Stimulated activated CD8-positive, alpha-beta memory T cell treated with anti-CD3 and anti-CD28 coated beads, Interleukin-12 subunit alpha, Interleukin-12 subunit beta, amount 100 ng/mL, for 4 hours (primary cell): ENCODE results near the gene PADI2.

Experiments used
- DNase-seq: peaks from one replicate; pipeline ENCODE4 v3.0.0-alpha.2; 2020; ENCODE audit warnings: low read depth

The PADI2 gene

DNA sequence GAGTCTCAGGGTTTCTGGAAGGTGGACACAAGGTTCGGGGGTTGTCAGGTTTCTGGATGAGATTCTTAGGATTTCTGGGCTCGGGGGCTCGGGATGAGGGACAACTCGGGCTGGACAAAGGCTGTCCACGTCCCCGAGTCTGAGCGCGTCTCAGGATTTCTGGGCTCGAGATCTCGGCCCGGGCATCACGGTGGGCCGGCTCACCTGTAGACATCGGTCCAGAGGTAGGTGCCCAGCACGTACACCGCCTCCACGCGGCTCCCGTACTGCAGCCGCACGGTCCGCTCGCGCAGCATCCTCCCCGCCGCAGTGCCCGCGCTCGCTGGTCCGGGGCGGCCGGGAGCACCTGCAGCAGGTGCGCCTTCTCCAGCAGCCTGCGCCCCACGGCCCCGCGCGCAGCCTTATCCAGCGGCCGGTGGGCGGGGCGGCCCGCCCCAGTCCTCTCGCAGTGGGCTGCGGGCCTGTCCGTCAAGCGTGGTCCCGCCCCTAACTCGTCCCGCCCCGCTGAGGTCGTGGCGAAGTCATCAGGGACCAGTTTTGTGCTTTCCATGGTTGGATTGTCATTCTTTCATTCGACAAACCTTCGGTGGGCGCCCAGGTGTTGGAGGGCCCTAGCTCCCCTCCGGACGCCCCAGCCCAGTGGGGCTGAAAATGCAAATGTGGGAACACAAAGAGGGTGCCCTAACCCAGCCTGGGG is at the start of gene PADI2:
Gene PADI2 (minus strand): TSS at position 376 of the 697 bp plus-strand sequence. CDS start 80 bp downstream, at position 296.
- peak; percentile 21 for DNase-seq

GRCh38 chr1:17168091-17168876 is 49.0 kb upstream of the PADI2 start:
- no peak for DNase-seq

DNA sequence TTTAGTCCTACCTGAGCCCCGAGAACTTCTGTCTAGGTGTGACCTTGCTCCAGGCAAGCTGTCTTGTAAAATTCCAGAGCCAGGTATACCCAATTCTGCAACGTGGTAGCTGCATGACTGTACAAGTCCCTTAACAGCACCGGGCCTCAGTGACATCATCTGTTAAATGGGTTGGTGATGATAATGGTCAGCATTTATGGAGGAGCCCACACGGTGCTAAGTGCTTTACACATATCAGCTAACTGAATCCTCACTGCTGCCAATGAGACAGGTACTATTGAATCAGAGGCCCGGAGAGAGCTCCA is 48.5 kb upstream of the PADI2 start:
- no peak for DNase-seq

- no peak for DNase-seq
Measured at GRCh38 chr1:17167041-17167785, 48.0 kb upstream of the PADI2 start.

GRCh38 chr1:17165823-17166222 is 46.6 kb upstream of the PADI2 start:
- no peak for DNase-seq

DNA sequence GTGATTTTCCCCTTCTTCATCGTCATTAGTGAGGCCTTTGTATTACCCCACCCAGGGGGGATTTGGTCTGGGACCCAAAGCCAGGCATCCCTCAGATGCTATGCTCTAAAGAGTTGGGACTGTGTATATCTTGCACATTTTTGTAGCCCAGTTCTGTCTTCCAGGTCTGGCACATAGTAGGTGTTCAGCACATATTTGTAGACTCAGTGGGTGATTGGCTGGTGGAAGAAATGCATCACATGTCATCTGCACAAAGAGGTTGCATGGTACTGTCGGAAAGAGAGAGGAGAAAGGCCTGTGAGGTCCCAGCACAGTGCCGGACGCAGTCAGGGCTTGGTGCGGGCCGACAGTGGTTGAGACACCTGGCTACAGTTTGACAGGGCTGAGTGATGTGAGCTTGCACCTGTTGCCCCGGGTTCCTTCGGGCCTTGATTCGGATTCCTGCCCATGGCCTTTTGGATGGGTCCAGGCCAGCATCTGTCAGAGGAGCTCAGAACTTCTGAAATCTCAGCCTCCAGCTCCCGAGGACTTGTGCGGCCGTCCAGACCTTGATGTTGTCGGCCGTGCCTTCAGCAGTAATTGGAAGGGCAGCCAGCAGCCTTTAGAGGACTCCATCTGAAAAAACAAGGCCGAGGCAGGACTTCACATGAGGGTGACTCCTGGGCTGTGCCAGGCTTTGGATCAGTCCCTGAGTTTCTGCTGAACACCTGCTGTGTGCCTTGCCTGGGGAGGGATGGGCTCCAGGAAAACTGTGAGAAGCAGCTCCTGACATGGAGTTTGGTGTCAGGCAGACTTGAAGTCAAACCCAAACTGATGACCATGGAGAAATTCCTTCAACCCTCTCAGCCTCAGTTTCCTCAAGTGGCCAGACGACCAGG is 44.8 kb upstream of the PADI2 start:
- DNase-seq: no peak

DNA sequence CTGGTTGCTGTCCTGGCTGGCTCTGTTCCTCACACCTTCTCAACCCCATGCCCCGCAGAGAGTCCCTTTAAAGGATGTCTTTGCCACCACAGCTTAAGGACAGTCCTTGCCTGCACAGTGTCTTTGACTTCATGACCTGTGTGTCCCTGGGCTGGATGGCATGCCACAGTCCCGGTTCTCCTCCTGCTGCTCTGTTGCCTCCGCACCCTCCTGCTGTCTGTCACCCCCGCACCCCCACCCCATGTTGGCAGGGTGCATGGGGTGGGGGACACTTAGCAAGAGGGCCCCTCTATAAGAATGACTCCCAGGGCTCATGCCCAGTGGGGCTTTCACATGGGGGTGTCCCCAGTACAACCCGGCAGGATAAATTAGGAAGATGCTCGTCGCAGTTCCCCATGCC is 44.1 kb upstream of the PADI2 start:
- no peak for DNase-seq

- DNase-seq: no peak
Measured at GRCh38 chr1:17162941-17163340, 43.7 kb upstream of the PADI2 start.

- no peak for DNase-seq
Measured at GRCh38 chr1:17161926-17162800, 42.9 kb upstream of the PADI2 start.

GRCh38 chr1:17161137-17161740 is 42.0 kb upstream of the PADI2 start:
- no peak for DNase-seq

- DNase-seq: no peak
Measured at GRCh38 chr1:17158961-17159360, 39.7 kb upstream of the PADI2 start.

- DNase-seq: no peak
Measured at GRCh38 chr1:17156108-17156507, 36.9 kb upstream of the PADI2 start.

GRCh38 chr1:17155257-17155920 is 36.1 kb upstream of the PADI2 start:
- no peak for DNase-seq

DNA sequence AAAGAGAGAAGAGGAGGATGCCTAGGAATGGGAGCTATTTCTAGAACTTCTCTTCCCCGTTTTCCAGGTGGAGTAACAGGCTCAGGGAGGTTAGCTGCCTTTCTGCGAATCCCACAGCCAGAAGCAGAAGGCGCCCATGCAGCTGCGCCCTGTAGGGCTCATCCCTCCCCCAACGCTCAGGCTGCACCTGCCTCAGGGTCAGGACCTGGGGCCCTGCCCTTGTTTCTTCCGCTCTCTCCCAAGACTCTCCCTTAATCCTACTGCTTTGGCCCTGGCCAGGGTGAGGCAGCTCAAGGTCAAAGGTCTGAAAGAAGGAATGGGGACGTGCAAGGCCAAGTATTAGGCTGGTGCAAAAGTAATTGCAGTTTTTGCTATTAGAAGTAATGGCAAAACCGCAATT is 30.5 kb upstream of the PADI2 start:
- no peak for DNase-seq

DNA sequence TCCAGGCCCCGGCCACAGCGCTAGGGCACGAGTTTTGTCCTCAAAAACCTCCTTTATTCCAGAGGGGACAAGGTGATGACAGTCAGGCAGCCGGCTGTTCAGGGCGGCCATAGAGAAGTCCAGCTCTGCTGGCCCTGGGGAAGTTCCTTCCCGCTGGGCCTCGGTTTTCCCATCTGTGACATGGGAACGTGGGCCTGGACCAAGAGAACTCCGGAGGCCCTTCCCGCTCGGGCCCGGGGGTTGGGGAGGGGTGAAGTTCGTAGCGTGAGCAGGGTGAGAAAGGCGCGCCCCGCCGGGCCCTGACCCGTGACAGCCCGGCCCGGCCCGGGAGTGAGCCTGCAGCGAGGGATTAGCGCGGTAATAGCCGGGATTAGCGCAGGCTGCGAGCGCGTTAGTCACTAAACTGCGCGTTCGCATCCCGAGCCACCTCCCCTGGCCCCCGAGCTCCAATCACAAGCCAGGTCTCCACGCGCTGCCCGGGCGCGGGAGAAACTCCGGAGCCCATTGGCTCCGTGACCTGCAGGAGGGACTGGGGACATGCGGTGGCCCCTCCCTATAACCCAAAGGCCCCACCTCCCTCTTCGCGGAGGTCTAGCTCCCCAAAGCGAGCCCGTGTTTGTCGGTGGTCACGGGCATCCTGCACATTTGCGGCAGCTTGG is 29.8 kb upstream of the PADI2 start:
- no peak for DNase-seq

- no peak for DNase-seq
Measured at GRCh38 chr1:17145648-17146047, 26.4 kb upstream of the PADI2 start.

- DNase-seq: no peak
Measured at GRCh38 chr1:17143760-17144159, 24.5 kb upstream of the PADI2 start.

- no peak for DNase-seq
Measured at GRCh38 chr1:17141441-17142197, 22.4 kb upstream of the PADI2 start.

DNA sequence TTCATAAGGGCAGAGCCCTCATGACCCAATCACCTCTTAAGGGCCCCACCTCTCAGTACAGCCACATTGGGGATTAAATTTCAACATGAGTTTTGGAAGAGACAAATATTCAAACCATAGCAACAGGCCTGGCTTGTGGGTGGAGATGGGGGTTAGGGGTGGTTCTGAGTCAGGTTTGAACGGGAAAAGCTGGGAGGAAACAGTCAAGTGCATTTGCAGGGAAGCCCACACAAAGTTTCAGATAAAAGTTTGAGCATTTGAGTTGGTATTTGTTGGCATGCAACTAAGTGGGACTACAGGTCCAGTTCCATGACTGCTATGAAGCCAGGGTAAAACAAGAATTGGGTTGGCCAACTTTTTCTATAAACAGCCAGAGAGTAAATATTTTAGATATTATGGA is 21.0 kb upstream of the PADI2 start:
- no peak for DNase-seq
